Activated T-cell treated with anti-CD3 and anti-CD28 coated beads for 4 hours (primary cell): ENCODE results near the gene EFNA4.

Source experiments
- DNase-seq: peaks from one replicate; pipeline ENCODE4 v3.0.0-alpha.2; 2020

The EFNA4 gene

GRCh38 chr1:155063550-155064110 lies at the start of gene EFNA4:
EFNA4 (plus strand) TSS chr1:155063740; CDS start chr1:155063824, 84 bp downstream.
- DNase-seq: peak; percentile 77

- no peak for DNase-seq
These were observed 48.6 kb upstream of the EFNA4 start for GRCh38 chr1:155014709-155015508.

GRCh38 chr1:155015527-155016230 lies 47.9 kb upstream of the EFNA4 start:
- DNase-seq: no peak

- DNase-seq: no peak
These were observed 47.2 kb upstream of the EFNA4 start for GRCh38 chr1:155016231-155016831.

GRCh38 chr1:155017041-155017945 lies 46.2 kb upstream of the EFNA4 start:
- DNase-seq: peak; percentile 90

- no peak for DNase-seq
These were observed 45.6 kb upstream of the EFNA4 start for GRCh38 chr1:155017946-155018316.

- no peak for DNase-seq
These were observed 44.8 kb upstream of the EFNA4 start for GRCh38 chr1:155018617-155019348.

- no peak for DNase-seq
These were observed 43.9 kb upstream of the EFNA4 start for GRCh38 chr1:155019377-155020245.

- no peak for DNase-seq
These were observed 41.2 kb upstream of the EFNA4 start for GRCh38 chr1:155022136-155022926.

- no peak for DNase-seq
These were observed 40.7 kb upstream of the EFNA4 start for GRCh38 chr1:155022927-155023236.

- no peak for DNase-seq
These were observed 39.9 kb upstream of the EFNA4 start for GRCh38 chr1:155023627-155024026.

GRCh38 chr1:155024315-155024714 lies 39.2 kb upstream of the EFNA4 start:
- no peak for DNase-seq

GRCh38 chr1:155026154-155026553 lies 37.4 kb upstream of the EFNA4 start:
- DNase-seq: no peak

GRCh38 chr1:155026588-155026987 lies 37.0 kb upstream of the EFNA4 start:
- DNase-seq: no peak

GRCh38 chr1:155029513-155030242 lies 33.9 kb upstream of the EFNA4 start:
- DNase-seq: no peak

- DNase-seq: no peak
These were observed 33.2 kb upstream of the EFNA4 start for GRCh38 chr1:155030243-155030795.

- DNase-seq: no peak
These were observed 32.6 kb upstream of the EFNA4 start for GRCh38 chr1:155030899-155031298.

- no peak for DNase-seq
These were observed 30.7 kb upstream of the EFNA4 start for GRCh38 chr1:155032886-155033285.

GRCh38 chr1:155033524-155033923 lies 30.0 kb upstream of the EFNA4 start, which contains the start of the genes DCST1 and DCST2:
DCST1 (plus strand) TSS chr1:155033824; CDS start chr1:155034037, 213 bp downstream.
DCST2 (minus strand) TSS chr1:155033781; CDS start chr1:155033701, 80 bp downstream.
- no peak for DNase-seq
